Activated CD8-positive, alpha-beta memory T cell treated with anti-CD3 and anti-CD28 coated beads, Interleukin-2, amount 50 U/mL, for 48 hours (primary cell): ENCODE results near the gene SARDH.

ENCODE experiments used
- DNase-seq: peaks from one replicate; pipeline ENCODE4 v3.0.0-alpha.2; 2020

SARDH gene

GRCh38 chr9:133666387-133666786 is 71.8 kb downstream of the SARDH start:
- no peak for DNase-seq

GRCh38 chr9:133665535-133665934 is 72.6 kb downstream of the SARDH start:
- DNase-seq: no peak

- no peak for DNase-seq
These were observed 73.1 kb downstream of the SARDH start for GRCh38 chr9:133665096-133665495.

GRCh38 chr9:133664173-133665050 is 73.7 kb downstream of the SARDH start:
- DNase-seq: no peak

GRCh38 chr9:133661846-133662540 is 76.2 kb downstream of the SARDH start:
- DNase-seq: no peak

GRCh38 chr9:133659516-133659915 is 78.6 kb downstream of the SARDH start:
- no peak for DNase-seq

GRCh38 chr9:133658442-133659431 is 79.4 kb downstream of the SARDH start:
- DNase-seq: no peak

GRCh38 chr9:133657120-133657661 is 81.0 kb downstream of the SARDH start:
- no peak for DNase-seq

- no peak for DNase-seq
These were observed 81.7 kb downstream of the SARDH start for GRCh38 chr9:133656211-133657119.

GRCh38 chr9:133655701-133656100 is 82.5 kb downstream of the SARDH start:
- no peak for DNase-seq

GRCh38 chr9:133654736-133655657 is 83.2 kb downstream of the SARDH start:
- no peak for DNase-seq

- no peak for DNase-seq
These were observed 84.5 kb downstream of the SARDH start for GRCh38 chr9:133653638-133654037.

GRCh38 chr9:133650026-133650425 is 88.1 kb downstream of the SARDH start:
- no peak for DNase-seq

GRCh38 chr9:133649194-133649593 is 89.0 kb downstream of the SARDH start:
- no peak for DNase-seq

- no peak for DNase-seq
These were observed 90.2 kb downstream of the SARDH start for GRCh38 chr9:133647765-133648469.

- no peak for DNase-seq
These were observed 91.0 kb downstream of the SARDH start for GRCh38 chr9:133647148-133647547.

- no peak for DNase-seq
These were observed 93.0 kb downstream of the SARDH start for GRCh38 chr9:133645021-133645765.

- DNase-seq: no peak
These were observed 94.0 kb downstream of the SARDH start for GRCh38 chr9:133643978-133644760.
